ENCODE results near the gene PTPRC.

PTPRC gene

DNA sequence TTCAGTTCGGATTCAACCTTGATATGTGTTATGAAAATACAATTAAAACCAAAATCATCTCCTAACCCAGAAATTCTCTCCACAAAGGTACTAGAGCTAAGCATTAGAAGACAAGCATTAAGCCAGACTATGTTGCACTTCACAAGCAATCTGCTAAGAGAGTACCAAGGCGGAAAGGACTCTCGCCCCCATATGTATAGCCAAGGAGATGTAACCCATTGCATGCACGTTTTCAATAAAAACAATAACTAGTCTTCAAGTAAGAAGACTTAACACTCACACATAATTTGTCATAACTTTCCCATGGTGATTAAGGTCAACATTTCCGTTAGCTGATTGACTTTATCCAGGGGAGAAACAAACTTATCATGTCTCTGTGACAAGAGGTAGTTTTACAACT is 27.6 kb upstream of the PTPRC start:
- TF ChIP-seq, protein P1, sequence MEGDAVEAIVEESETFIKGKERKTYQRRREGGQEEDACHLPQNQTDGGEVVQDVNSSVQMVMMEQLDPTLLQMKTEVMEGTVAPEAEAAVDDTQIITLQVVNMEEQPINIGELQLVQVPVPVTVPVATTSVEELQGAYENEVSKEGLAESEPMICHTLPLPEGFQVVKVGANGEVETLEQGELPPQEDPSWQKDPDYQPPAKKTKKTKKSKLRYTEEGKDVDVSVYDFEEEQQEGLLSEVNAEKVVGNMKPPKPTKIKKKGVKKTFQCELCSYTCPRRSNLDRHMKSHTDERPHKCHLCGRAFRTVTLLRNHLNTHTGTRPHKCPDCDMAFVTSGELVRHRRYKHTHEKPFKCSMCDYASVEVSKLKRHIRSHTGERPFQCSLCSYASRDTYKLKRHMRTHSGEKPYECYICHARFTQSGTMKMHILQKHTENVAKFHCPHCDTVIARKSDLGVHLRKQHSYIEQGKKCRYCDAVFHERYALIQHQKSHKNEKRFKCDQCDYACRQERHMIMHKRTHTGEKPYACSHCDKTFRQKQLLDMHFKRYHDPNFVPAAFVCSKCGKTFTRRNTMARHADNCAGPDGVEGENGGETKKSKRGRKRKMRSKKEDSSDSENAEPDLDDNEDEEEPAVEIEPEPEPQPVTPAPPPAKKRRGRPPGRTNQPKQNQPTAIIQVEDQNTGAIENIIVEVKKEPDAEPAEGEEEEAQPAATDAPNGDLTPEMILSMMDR (IDR thresholded peaks at IDR 0.05) = no peak

DNA sequence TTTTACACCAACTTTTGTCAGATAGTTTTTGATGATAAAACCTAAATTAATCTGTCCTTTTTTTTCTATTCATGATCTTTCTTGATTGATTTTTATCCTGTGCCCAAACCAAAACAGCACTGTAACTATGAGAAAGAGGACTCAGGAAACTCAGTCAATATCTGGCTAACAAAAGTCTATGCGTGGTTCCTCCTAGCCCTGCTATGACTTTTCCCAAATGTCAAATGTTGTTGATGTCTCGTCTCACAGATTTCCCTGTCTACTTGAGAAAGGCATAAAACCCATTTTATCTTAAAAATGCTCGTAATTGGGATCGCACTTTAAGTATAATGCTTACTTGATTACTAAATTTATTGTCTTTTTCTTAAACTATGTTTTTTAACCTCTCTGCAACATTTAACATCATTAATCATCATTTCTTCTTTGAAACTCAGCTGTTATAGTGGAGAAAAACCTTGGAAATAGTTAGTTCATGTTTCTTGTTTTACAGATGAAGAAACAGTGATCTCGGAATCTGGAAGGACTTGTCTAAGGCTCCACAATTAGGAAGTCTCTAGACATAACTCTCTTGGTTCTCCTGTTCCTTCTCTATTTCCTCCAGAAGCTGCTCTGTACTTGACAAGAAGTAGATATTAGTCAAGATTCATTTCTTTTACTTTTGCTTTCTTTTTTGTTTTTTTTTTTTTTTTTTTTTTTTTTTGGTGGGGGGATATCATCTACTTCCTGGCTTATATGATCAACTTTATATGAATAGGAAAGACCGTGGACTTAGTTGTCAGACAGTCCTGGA is 26.2 kb upstream of the PTPRC start:
- TF ChIP-seq, protein P1 (IDR thresholded peaks at IDR 0.05) = no peak

DNA sequence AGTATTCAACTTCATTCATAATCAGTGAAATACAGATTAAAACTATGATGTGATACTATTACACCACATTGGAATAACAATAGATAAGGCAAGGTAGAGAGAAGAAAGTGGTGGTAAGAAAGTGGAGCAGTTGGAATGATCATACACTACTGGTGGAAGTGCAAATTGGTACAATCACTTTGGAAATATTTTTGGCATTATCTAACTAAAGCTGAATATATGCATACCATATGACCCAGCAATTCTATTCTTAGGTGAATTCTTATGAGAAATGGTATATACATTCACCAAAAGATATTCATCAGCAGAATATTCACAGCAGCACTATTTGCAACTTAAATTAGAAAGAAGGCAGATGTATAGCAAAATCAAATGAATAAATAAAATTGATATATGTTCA is 21.4 kb upstream of the PTPRC start:
- TF ChIP-seq, protein P1 (IDR thresholded peaks at IDR 0.05) = no peak

DNA sequence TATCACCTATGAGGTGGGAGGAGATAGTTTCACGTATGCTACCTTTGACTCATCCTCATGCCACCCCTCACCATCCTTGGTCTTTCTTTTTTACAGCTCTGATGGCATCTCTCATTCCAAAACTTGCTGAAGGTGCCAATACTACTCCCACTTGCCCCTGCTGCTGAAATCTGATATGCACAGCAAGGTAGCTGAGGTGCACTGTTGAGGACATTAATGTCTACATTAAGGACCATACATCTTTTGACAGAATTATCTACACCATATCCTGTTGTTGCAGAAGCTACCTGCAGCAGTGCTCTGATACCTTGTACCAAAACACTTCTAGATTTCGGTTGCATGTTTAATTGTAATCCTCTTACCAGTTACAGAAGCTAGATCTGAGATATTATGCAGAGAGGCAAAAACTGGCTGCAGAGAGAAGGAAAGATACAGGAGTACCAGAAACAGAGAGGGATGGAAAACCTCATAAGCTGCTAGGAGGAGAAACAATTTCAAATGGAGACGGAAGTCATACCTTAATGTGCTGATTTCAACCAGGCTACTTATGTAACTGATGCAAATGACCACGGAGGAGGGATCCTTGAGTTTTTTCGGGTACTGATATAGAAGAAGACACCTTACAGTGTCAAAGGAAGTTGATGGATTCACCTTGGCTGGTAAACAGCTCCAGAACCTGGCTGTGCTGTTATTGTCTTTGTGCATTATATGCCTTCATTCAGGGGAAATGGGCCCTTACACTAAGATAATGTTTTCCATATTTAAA is 19.3 kb upstream of the PTPRC start:
- TF ChIP-seq, protein P1 (IDR thresholded peaks at IDR 0.05) = no peak

DNA sequence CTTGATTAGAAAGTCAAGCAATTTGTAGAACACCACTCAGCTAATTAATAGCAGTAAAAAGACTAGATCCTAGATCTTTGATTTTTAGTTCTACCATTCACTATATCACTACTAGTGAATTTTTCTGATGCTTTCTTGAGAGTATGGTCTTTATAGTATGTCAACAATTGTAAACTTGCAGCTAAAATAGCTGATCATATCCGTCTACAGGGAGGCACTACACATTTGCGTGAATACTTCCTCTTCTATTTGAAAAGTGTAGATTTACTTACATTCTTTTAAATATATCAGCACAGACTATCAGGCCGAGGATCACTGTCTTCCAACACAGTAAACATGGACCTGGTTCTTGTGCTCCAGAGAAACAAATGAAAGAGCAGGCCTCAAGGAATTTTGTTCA is 18.6 kb upstream of the PTPRC start:
- TF ChIP-seq, protein P1 (IDR thresholded peaks at IDR 0.05) = no peak

DNA sequence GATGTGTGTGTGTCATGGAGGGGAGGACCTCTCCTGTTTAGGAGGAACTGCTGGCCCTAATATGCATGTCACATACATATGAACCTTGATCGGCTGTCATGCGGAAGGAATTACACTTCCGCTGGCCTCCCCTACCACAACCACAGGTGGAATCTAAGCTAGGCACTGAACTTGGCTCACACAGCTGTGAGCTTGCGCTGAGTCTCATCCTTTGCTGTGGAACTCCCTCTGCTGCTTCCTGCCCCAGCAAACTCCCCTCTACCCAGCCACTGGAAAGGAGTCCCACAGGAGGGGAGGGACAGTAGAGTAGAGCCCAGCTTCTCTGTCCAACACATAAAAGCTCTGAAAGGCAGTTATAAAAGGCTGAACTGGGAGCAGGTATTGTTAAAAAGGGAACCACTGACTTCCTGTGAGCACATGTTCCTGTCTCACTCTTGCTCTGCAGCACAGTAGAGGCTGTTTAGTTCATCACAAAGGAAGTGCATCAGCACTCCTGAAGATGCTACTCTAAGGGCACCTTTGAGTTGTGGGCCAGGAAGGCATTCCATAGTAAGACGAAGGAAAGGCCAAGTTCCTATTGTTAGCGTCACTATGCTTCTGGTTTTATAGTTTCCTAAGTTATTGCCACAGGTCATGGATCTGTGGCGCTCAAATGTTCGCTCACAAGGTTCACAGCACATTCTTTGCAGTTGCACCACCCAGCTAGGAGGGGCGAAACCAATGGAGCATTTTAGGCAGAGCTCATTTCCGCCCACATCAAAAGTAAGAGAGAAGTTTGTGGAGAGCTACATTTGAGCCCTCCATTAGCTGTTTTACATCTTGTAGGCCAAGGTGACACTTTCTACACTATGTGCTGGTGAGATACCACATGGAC is 17.7 kb upstream of the PTPRC start:
- TF ChIP-seq, protein P1 (IDR thresholded peaks at IDR 0.05) = no peak

DNA sequence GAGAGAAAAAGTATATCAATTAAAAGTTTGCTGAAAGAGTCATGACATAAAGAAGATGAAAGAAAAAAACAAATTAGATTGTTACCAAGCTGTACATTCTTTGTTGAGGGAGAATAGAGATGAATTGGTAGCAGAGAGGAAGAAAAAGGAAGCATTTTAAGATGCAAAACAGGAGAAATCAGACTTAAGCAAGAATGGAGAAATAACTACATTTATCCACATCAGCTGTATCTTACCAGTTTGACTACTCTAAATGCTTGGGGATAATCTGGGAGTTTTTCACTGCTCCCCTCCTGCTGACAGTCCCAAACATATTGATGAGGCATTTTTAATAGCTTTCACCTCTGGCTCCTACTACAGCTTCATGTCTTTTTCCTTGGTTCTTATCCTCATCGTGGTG is 16.8 kb upstream of the PTPRC start:
- TF ChIP-seq, protein P1 (IDR thresholded peaks at IDR 0.05) = no peak

Data from LNCAP (cell line).